ENCODE results near the gene CASQ1.

Gene CASQ1

GRCh38 chr1:160227034-160227433, 36.7 kb downstream of the CASQ1 start:
- no peak for DNase-seq

GRCh38 chr1:160227561-160227960, 37.2 kb downstream of the CASQ1 start:
- DNase-seq, result no peak

- no peak for DNase-seq
These were observed 38.1 kb downstream of the CASQ1 start for GRCh38 chr1:160228431-160228830.

- DNase-seq, result no peak
These were observed 42.5 kb downstream of the CASQ1 start for GRCh38 chr1:160232911-160233310.

GRCh38 chr1:160236806-160237205, 46.4 kb downstream of the CASQ1 start:
- no peak for DNase-seq

GRCh38 chr1:160237558-160237957, 47.2 kb downstream of the CASQ1 start:
- DNase-seq, result no peak

- no peak for DNase-seq
These were observed 48.0 kb downstream of the CASQ1 start for GRCh38 chr1:160238408-160238807.

GRCh38 chr1:160239582-160240299, 49.4 kb downstream of the CASQ1 start:
- DNase-seq, result no peak

GRCh38 chr1:160243767-160244166, 53.4 kb downstream of the CASQ1 start:
- no peak for DNase-seq

GRCh38 chr1:160244209-160244608, 53.8 kb downstream of the CASQ1 start:
- DNase-seq, result no peak

- no peak for DNase-seq
These were observed 55.1 kb downstream of the CASQ1 start for GRCh38 chr1:160245434-160245833.

- DNase-seq, result no peak
These were observed 56.7 kb downstream of the CASQ1 start for GRCh38 chr1:160247053-160247452.

GRCh38 chr1:160251011-160251410, 60.6 kb downstream of the CASQ1 start:
- no peak for DNase-seq

Measured in T-helper 2 cell (primary cell).